ENCODE data around the gene MIR17HG.

MIR17HG gene

DNA sequence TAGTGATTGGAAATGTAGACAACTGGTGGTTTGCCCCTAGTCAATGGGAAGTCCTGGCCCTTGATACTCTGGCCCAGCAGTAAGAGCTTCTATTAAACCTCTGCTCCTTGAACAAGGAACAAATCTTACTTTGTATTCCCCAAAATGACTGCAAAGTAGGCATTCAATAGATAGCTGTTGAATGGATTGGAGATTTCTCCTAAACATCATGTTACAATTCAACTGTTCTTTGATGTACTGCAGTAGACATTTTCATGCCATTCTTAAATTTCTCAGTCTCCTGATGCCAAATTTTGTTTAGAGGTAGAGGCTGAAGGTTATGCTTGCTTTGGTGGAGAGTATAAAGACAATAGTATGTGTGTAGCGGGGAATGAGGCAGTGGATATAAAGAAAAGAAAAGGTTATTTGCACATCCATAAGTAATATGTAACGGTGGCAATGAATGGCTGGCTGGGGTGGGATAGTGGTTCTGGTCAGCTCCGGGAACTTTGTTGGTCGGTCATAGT is 12.8 kb downstream of the MIR17HG start:
- H3K4me3 ChIP-seq (ENCODE audit: low read depth, low read length) = no peak overlapping the region
- no peak for DNase-seq (ENCODE audit: low read depth)
- in situ Hi-C loops (cut with HindIII; ENCODE audit: low sequenced_read_pairs) = no loop called here
- TF ChIP-seq, protein P1, sequence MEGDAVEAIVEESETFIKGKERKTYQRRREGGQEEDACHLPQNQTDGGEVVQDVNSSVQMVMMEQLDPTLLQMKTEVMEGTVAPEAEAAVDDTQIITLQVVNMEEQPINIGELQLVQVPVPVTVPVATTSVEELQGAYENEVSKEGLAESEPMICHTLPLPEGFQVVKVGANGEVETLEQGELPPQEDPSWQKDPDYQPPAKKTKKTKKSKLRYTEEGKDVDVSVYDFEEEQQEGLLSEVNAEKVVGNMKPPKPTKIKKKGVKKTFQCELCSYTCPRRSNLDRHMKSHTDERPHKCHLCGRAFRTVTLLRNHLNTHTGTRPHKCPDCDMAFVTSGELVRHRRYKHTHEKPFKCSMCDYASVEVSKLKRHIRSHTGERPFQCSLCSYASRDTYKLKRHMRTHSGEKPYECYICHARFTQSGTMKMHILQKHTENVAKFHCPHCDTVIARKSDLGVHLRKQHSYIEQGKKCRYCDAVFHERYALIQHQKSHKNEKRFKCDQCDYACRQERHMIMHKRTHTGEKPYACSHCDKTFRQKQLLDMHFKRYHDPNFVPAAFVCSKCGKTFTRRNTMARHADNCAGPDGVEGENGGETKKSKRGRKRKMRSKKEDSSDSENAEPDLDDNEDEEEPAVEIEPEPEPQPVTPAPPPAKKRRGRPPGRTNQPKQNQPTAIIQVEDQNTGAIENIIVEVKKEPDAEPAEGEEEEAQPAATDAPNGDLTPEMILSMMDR (IDR thresholded peaks at IDR 0.05; ENCODE audit: low read depth, low read length, missing control alignments) = no peak

DNA sequence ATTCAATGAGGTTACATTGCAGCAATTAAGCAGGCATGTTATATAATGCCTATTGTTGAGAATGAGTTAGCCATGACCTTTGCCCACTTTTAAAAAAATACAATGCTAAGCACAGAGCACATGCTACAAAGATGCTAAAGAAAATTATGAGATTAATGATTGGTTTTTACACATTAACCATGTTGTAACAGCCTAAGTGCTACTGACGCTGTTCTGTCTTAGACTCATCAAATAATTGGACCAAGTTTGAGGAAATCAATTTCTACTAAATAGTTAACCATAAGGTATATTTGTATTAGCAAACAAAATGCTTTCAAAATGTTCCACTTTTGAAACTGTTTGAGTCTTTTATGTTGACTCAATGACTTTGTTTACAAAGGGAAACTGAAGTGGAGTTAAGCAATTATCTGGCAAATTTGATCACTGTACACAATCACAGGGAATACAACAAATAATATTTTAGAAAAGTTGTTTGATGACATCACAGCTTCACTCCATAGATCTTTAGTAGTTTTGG is 14.3 kb downstream of the MIR17HG start:
- TF ChIP-seq, protein P1 (IDR thresholded peaks at IDR 0.05; ENCODE audit: low read depth, low read length, missing control alignments) = no peak
- no peak for DNase-seq (ENCODE audit: low read depth)
- H3K4me3 ChIP-seq (ENCODE audit: low read depth, low read length) = no peak overlapping the region
- in situ Hi-C loops (cut with HindIII; ENCODE audit: low sequenced_read_pairs) = no loop called here

DNA sequence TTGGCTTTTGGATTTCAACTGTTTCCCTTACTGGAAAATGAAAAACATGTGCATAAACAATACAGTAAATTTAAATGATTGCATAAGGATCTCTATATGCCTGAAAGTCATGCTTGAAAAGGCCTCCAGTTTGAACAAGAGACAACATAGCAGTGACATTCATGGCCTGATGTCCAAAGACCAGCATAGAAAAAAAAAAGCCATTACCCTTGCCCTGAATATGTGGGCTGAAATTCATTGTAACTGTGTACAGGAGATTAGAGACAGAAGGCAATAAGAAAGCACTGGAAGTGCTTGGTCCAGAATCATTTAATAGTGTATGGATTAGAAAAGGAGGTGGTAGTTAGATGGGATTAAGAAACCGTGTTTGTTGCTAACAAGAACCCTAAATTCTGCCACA is 15.4 kb downstream of the MIR17HG start:
- no peak overlapping the region for H3K4me3 ChIP-seq (ENCODE audit: low read depth, low read length)
- in situ Hi-C loops (cut with HindIII; ENCODE audit: low sequenced_read_pairs) = no loop called here
- no peak for DNase-seq (ENCODE audit: low read depth)

DNA sequence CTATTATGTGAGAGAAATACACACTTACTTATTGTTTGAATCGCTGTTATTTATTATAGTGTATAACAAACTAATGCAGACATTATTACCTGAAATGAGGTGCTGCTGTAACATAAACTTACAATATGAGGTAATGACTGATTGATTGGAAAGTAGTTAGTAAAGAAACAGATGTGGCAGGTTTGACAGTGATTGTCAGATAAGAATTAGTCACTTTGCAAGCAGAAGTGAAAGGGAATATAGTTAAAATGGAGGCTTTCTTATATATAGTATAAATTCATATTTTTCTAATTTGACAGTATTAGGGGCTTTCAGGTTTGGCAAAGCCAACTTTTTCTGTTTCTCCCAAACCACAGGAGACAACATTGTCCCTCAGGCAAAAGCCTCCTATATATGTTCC is 20.6 kb downstream of the MIR17HG start:
- DNase-seq (ENCODE audit: low read depth) = no peak
- no peak overlapping the region for H3K4me3 ChIP-seq (ENCODE audit: low read depth, low read length)
- in situ Hi-C loops (cut with HindIII; ENCODE audit: low sequenced_read_pairs) = no loop called here
- TF ChIP-seq, protein P1 (IDR thresholded peaks at IDR 0.05; ENCODE audit: low read depth, low read length, missing control alignments) = no peak

More for the DNA sequence above, 15.4 kb downstream of the MIR17HG start:
- TF ChIP-seq, protein P1 (IDR thresholded peaks at IDR 0.05; ENCODE audit: low read depth, low read length, missing control alignments) = no peak

DNA sequence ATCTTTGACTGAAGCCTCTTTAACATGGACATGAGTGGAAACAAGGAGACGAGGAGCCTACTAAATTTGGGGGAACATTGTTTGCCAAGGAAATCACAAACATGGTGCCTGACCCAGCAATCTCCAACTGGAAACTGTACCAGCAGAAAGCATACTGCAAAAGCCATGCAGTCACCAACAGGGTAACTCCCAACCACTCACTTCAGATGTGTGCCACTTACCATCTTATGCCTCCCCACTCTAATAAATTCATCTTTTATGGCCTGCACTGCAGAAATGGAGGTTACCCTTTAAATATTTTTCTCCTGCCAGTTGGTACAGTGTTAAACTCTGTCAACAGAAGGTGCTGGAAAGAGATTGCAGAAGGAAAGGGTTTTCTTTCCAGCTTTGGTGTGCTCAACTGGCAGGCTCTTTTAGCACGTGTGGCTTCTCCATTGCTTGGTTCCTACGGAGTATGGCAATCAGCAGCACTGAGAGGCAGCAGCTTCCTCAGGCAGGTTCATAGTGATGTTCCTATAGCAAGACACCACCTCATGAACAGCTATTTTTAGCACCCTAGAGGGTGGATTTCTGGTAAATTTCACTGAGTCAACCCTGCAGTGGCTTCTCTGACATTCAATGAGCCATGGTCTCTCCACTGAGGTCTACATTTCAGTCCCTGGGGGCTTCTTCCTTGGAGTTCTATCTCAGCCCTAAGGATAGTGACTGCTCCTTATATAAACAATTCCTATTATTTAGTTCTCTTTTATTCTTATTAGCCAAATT is 21.4 kb downstream of the MIR17HG start:
- in situ Hi-C loops (cut with HindIII; ENCODE audit: low sequenced_read_pairs) = no loop called here
- TF ChIP-seq, protein P1 (IDR thresholded peaks at IDR 0.05; ENCODE audit: low read depth, low read length, missing control alignments) = no peak
- no peak for DNase-seq (ENCODE audit: low read depth)
- no peak overlapping the region for H3K4me3 ChIP-seq (ENCODE audit: low read depth, low read length)

DNA sequence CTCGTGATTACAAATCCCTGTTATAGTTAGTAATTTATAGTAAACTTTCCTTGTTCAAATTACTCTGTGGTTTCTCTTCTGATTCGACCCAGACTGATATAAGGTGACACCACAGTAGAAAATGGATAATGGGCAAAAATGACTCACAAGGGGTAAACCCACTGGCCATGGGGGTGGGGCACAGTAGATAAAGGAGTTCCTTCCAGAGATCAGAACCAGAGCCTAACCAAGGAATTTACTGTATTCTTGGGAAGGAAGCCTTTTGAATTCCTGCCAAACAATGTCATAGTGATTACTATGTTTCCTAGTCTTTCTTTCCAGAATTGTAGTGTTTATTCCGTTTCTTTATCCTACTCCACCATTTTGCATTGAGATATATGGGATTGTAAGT is 21.9 kb downstream of the MIR17HG start:
- in situ Hi-C loops (cut with HindIII; ENCODE audit: low sequenced_read_pairs) = no loop called here
- no peak overlapping the region for H3K4me3 ChIP-seq (ENCODE audit: low read depth, low read length)
- peak; percentile 53 for DNase-seq (ENCODE audit: low read depth)
- TF ChIP-seq, protein P1 (IDR thresholded peaks at IDR 0.05; ENCODE audit: low read depth, low read length, missing control alignments) = no peak

Data from astrocyte of the cerebellum (primary cell).